Natural killer cell (primary cell): Measurements from ENCODE around the gene LYVE1. TPM values are rescaled to one million over a fixed set of nuclear protein-coding genes. Genes with fewer than 3 reads are reported as not detected.

Experiments
- ATAC-seq, 3 donors: fragments of 150-1000 bp in 2 of 3; fragments of 200-7000 bp in 1 of 3; cut with Tn5 transposase; 1 replicate in 1 of 3; 2 replicates in 2 of 3; pipeline ENCODE4 v1.10.0; 2021; ENCODE audit warnings: mild to moderate bottlenecking in 2 of 3, moderate library complexity in 2 of 3
- DNase-seq, 2 donors: peaks; one replicate each; pipeline versions ENCODE4 v3.0.0 to v3.0.0-alpha.2; 2013 to 2021; ENCODE audit warnings: mixed read lengths in 1 of 2
- H3K27ac ChIP-seq: one replicate; pipeline ENCODE4 v1.5.1; 2013; ENCODE audit warnings: mild to moderate bottlenecking, low read length
- H3K27me3 ChIP-seq: one replicate; pipeline ENCODE4 v1.6.1; 2013; ENCODE audit warnings: low read length; ENCODE audit not compliant: control insufficient read depth, insufficient read depth
- H3K36me3 ChIP-seq: one replicate; pipeline ENCODE4 v1.6.1; 2013; ENCODE audit warnings: low read length; ENCODE audit not compliant: control insufficient read depth, insufficient read depth
- H3K4me1 ChIP-seq: one replicate; pipeline ENCODE4 v1.6.1; 2013; ENCODE audit warnings: low read length; ENCODE audit not compliant: control insufficient read depth, insufficient read depth
- H3K4me3 ChIP-seq: one replicate; pipeline ENCODE4 v1.5.1; 2013; ENCODE audit warnings: low read length
- H3K9me3 ChIP-seq: one replicate; pipeline ENCODE4 v1.6.1; 2013; ENCODE audit warnings: low read length; ENCODE audit not compliant: control insufficient read depth, insufficient read depth
- H3K27ac Mint-ChIP-seq, 2 donors: one replicate each; pipeline ENCODE4 v1.8.0; 2022; ENCODE audit warnings: mild to moderate bottlenecking in 2 of 2, mixed read lengths in 2 of 2, moderate library complexity in 1 of 2
- H3K27me3 Mint-ChIP-seq, 2 donors: one replicate each; pipeline ENCODE4 v1.8.0; 2022; ENCODE audit warnings: low read depth in 2 of 2, mixed read lengths in 2 of 2
- H3K36me3 Mint-ChIP-seq: one replicate; pipeline ENCODE4 v1.8.0; 2022; ENCODE audit warnings: mixed read lengths
- H3K4me1 Mint-ChIP-seq, 2 donors: one replicate each; pipeline ENCODE4 v1.8.0; 2022; ENCODE audit warnings: mixed read lengths in 2 of 2
- H3K4me3 Mint-ChIP-seq: one replicate; pipeline ENCODE4 v1.8.0; 2022; ENCODE audit warnings: mild to moderate bottlenecking, moderate library complexity, mixed read lengths
- H3K9me3 Mint-ChIP-seq, 2 donors: one replicate each; pipeline ENCODE4 v1.8.0; 2022; ENCODE audit warnings: mixed read lengths in 2 of 2
- WGBS: methylation state at CpG from one replicate; pipeline ENCODE4 v1.1.7; 2013; ENCODE audit warnings: missing lambda C conversion rate; ENCODE audit not compliant: insufficient coverage; 5-methylcytosine and 5-hydroxymethylcytosine counted together
- intact Hi-C: fragments of 100-400 bp; cut with micrococcal nuclease; formaldehyde crosslinking; loops from one replicate; pipeline ENCODE4 v1.14.2; 2022
- total RNA-seq, 4 donors: library from RNA; stranded (reverse); fragments of 120-200 nt in 1 of 4; gene quantifications; one replicate each; pipeline versions ENCODE4 v1.2.3 to v1.2.4, GENCODE V29; 2013 to 2022
- TF ChIP-seq, protein P1 (sequence below): fragments of 200-600 bp; IDR thresholded peaks from one replicate; pipeline ENCODE4 v1.8.0; 2022; ENCODE audit warnings: antibody characterized with exemption

LYVE1 gene
- total RNA-seq, 3 donors from 2014 or later (not counting 1 experiment from before 2014, with no cell fraction given): not detected

DNA sequence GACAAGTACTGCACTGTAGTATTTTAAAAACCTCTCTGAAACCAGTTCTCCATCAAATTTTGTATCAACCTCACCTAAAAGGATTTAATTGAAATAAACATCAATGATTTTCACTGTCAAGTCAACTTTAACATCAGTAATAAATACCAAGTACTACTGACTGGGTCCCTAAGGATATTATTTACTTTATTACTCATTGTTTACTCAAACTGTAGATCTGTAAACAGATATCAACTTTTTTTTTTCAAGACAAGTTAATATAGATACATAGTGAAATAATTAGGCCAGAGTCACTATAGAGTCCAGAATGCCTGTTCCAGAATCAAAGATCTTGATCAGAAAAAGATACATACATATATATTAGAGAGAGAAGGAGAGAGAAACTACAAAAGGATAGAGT, 29.1 kb downstream of the LYVE1 start:
- H3K36me3 Mint-ChIP-seq: no peaks in the 10 kb centered on the region
- Histone ChIP-seq H3K27ac (no peak overlapping the region), H3K27me3 (no peaks in the 10 kb centered on the region), H3K4me3 (no peak overlapping the region), H3K9me3 (peaks cover 5% of the 10 kb centered on the region), H3K36me3 (no peaks in the 10 kb centered on the region), H3K4me1 (peaks cover 7% of the 10 kb centered on the region)
- H3K4me1 Mint-ChIP-seq: peaks cover 18% of the 10 kb centered on the region in 2 donors
- peak overlapping the region; percentile 87 to 89 for H3K27ac Mint-ChIP-seq
- ATAC-seq (no peak), DNase-seq (no peak)
- peak overlapping the region; percentile 92 for H3K4me3 Mint-ChIP-seq
- H3K27me3 Mint-ChIP-seq: peaks cover 2 to 7% of the 10 kb centered on the region in 2 donors
- H3K9me3 Mint-ChIP-seq: no peaks in the 10 kb centered on the region
- intact Hi-C loops: no loop called here
- TF ChIP-seq, protein P1, sequence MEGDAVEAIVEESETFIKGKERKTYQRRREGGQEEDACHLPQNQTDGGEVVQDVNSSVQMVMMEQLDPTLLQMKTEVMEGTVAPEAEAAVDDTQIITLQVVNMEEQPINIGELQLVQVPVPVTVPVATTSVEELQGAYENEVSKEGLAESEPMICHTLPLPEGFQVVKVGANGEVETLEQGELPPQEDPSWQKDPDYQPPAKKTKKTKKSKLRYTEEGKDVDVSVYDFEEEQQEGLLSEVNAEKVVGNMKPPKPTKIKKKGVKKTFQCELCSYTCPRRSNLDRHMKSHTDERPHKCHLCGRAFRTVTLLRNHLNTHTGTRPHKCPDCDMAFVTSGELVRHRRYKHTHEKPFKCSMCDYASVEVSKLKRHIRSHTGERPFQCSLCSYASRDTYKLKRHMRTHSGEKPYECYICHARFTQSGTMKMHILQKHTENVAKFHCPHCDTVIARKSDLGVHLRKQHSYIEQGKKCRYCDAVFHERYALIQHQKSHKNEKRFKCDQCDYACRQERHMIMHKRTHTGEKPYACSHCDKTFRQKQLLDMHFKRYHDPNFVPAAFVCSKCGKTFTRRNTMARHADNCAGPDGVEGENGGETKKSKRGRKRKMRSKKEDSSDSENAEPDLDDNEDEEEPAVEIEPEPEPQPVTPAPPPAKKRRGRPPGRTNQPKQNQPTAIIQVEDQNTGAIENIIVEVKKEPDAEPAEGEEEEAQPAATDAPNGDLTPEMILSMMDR: no peak

DNA sequence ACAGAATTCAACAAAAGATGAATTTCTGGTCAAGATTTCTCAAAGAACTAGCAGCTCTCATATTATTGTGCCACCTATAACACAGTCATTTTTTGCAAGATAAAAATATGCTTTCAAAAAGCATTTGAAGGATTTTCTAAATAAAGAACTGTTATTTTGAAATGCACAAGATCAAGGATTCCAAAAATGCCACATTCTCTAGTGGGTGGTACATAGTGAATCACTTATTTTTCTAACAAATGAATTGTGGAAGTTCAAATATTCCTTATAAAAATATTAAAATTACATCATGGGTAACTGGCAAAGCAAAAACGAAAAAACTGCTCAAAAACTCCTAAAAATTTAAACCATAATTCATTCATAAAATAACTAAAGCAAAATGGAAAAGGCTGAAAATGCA, 29.5 kb downstream of the LYVE1 start:
- Histone ChIP-seq H3K4me1 (peaks cover 7% of the 10 kb centered on the region), H3K36me3 (peaks cover under 1% of the 10 kb centered on the region), H3K9me3 (peaks cover under 1% of the 10 kb centered on the region), H3K27me3 (no peaks in the 10 kb centered on the region), H3K4me3 (no peak overlapping the region), H3K27ac (no peak overlapping the region)
- no peaks in the 10 kb centered on the region for H3K9me3 Mint-ChIP-seq
- WGBS: 63% methylated on average over 1 of the region's 1 CpG
- TF ChIP-seq, protein P1: no peak
- H3K4me1 Mint-ChIP-seq: peaks cover 18% of the 10 kb centered on the region in 2 donors
- DNase-seq (no peak), ATAC-seq (no peak)
- peaks cover 1% of the 10 kb centered on the region for H3K36me3 Mint-ChIP-seq
- intact Hi-C loops: no loop called here
- H3K27me3 Mint-ChIP-seq: peaks cover 0 to 7% of the 10 kb centered on the region in 2 donors
- no peak overlapping the region for H3K27ac Mint-ChIP-seq
- peak overlapping the region; percentile 13 for H3K4me3 Mint-ChIP-seq

DNA sequence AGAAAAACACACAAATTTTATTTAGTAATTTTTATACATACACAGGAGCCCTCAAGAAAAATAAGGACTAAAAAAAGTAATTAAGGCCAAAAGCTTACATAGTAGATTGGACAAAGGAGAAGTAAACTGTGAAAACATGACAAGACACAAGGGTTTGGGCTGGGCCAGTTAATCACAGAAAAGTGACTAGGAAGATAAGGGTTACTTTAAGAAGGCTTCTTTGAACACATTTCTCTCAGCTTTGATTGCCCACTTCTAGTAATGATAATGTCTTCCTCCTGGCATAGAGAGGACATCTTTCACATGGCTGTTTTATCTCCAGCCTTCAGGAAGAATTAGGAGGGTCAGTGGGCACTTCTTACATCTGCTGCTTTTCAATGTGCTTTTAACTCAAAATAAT, 30.9 kb downstream of the LYVE1 start:
- ATAC-seq: no peak
- H3K4me1 Mint-ChIP-seq: peaks cover 18% of the 10 kb centered on the region in 2 donors
- no peak overlapping the region for H3K4me3 Mint-ChIP-seq
- H3K36me3 ChIP-seq: peaks cover 10% of the 10 kb centered on the region
- intact Hi-C loops: no loop called here
- H3K4me3 ChIP-seq: no peak overlapping the region
- no peak overlapping the region for H3K27ac Mint-ChIP-seq
- H3K9me3 Mint-ChIP-seq: no peaks in the 10 kb centered on the region
- no peaks in the 10 kb centered on the region for H3K27me3 Mint-ChIP-seq
- TF ChIP-seq, protein P1: no peak
- H3K27me3 ChIP-seq: no peaks in the 10 kb centered on the region
- H3K4me1 ChIP-seq: peaks cover 7% of the 10 kb centered on the region
- DNase-seq: no peak
- H3K36me3 Mint-ChIP-seq: peaks cover 11% of the 10 kb centered on the region
- H3K27ac ChIP-seq: no peak overlapping the region
- H3K9me3 ChIP-seq: no peaks in the 10 kb centered on the region

DNA sequence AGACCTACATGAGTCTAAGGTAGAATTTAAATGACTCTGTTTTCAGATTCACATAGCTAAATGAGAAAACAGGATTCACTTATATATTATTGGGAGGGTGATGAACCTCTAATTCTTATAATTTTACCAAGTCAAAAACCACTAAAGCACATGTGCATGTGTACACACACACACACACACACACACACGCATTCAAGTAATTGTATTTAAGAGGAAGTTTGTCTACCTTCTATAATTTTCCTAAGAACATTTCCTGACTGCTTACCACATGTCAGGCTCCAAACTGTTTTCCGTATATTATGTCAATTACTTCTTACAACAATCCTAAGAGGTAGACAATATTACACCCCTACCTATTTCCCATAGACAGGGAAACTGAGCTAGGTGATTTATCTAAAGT, 34.1 kb downstream of the LYVE1 start:
- peaks cover 24% of the 10 kb centered on the region for H3K36me3 ChIP-seq
- Mint-ChIP-seq H3K9me3 (no peaks in the 10 kb centered on the region), H3K27me3 (no peaks in the 10 kb centered on the region), H3K36me3 (peaks cover 20% of the 10 kb centered on the region), H3K4me3 (no peak overlapping the region), H3K4me1 (no peaks in the 10 kb centered on the region), H3K27ac (no peak overlapping the region)
- H3K4me1 ChIP-seq: no peaks in the 10 kb centered on the region
- DNase-seq (no peak), ATAC-seq (no peak)
- intact Hi-C loops: no loop called here
- H3K4me3 ChIP-seq: no peak overlapping the region
- 40% methylated on average over 1 of the region's 2 CpGs for WGBS
- H3K27me3 ChIP-seq: no peaks in the 10 kb centered on the region
- TF ChIP-seq, protein P1: no peak
- no peaks in the 10 kb centered on the region for H3K9me3 ChIP-seq
- no peak overlapping the region for H3K27ac ChIP-seq
